ENCODE results near the gene HDAC7. TPM values are rescaled to one million over a fixed set of nuclear protein-coding genes. Genes with fewer than 3 reads are reported as not detected.

HDAC7 gene
- total and polyA plus RNA-seq, 2 donors from 2014 or later = 35.0 to 132 TPM

DNA sequence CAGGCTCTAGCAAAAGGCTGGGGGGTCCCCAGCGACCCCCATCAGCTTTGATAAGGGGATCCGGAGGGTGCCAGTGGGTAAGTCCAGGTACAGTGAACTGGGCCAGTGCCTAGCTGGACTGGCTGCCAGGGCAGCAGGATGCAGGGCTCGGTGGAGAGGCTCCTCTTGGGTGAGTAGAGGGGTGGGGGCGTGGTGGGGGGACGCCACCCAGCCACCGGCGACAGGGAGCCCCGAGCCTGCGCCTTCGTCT, 61.2 kb downstream of the HDAC7 start:
- Histone ChIP-seq H3K36me3 (ENCODE audit: control insufficient read depth in 2 of 3, insufficient read depth in 3 of 3, low read length in 3 of 3) (peaks cover 0 to 12% (median 2%) of the 10 kb centered on the region in 3 donors), H3K9ac (ENCODE audit: low read length in 3 of 3) (peak overlapping the region in 2 of 3 donors; percentile 57 to 76), H3K4me1 (ENCODE audit: control insufficient read depth in 2 of 3, insufficient read depth in 2 of 3, low read depth in 1 of 3, low read length in 3 of 3) (peaks cover 12 to 53% (median 52%) of the 10 kb centered on the region in 3 donors), H3K9me3 (ENCODE audit: control insufficient read depth in 2 of 3, insufficient read depth in 1 of 3, low read length in 3 of 3) (no peaks in the 10 kb centered on the region), H3K27ac (ENCODE audit: low read depth in 2 of 2, low read length in 2 of 2) (peak overlapping the region; percentile 81 to 92), H3K4me3 (ENCODE audit: low read length in 3 of 3) (peak overlapping the region; percentile 53 to 73 (median 54)), H3K27me3 (ENCODE audit: control insufficient read depth, insufficient read depth, low read length) (no peaks in the 10 kb centered on the region)
- FAIRE-seq = no peak
- DNase-seq = peak in 1 of 5 donors; percentile 34
- intact Hi-C loops (cut with DNase I) = no loop called here
- TF ChIP-seq, protein P1, sequence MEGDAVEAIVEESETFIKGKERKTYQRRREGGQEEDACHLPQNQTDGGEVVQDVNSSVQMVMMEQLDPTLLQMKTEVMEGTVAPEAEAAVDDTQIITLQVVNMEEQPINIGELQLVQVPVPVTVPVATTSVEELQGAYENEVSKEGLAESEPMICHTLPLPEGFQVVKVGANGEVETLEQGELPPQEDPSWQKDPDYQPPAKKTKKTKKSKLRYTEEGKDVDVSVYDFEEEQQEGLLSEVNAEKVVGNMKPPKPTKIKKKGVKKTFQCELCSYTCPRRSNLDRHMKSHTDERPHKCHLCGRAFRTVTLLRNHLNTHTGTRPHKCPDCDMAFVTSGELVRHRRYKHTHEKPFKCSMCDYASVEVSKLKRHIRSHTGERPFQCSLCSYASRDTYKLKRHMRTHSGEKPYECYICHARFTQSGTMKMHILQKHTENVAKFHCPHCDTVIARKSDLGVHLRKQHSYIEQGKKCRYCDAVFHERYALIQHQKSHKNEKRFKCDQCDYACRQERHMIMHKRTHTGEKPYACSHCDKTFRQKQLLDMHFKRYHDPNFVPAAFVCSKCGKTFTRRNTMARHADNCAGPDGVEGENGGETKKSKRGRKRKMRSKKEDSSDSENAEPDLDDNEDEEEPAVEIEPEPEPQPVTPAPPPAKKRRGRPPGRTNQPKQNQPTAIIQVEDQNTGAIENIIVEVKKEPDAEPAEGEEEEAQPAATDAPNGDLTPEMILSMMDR (IDR thresholded peaks at IDR 0.05; ENCODE audit: borderline replicate concordance, extremely low read depth, insufficient read depth) = no peak

DNA sequence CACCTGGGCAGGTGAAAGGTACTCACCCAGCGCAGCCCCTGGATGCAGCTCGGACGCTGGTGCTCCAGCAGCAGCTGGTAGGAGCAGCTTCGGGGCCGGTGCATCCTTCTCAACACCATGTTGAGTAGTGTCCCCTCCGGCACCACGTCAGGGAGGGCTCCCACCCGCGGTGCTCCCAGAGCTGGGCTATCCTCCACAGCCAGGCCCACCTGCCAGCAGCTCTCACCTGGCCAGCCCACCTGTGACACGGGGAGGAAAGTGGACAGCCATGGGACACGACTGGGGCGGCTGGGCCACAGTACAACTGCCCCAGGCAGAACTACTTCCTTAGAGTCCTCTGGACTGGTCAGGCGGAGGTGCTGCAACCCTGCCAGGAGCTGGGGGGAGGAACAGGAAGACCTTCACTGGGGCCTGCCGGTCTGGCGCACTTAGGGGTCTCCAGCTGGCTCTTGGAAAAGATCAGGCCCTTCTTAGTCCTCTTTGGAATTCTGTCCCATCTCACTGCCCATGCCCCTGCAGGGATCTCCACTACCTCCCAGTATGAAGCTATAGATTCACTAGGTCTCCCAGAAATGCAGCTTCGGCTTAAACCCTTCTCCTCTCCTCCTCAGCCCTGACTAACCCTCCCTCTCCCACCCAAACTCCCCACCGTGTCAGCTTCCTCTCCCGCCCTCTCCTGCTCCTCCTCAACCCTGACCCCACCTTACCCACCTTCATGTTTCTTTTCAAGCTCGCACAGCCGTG, 61.7 kb downstream of the HDAC7 start:
- peak in 4 of 5 donors; percentile 54 to 89 (median 64) for DNase-seq
- Histone ChIP-seq H3K4me1 (ENCODE audit: control insufficient read depth in 2 of 3, insufficient read depth in 2 of 3, low read depth in 1 of 3, low read length in 3 of 3) (peaks cover 9 to 54% (median 52%) of the 10 kb centered on the region in 3 donors), H3K9ac (ENCODE audit: low read length in 3 of 3) (peak overlapping the region; percentile 13 to 76 (median 57)), H3K27ac (ENCODE audit: low read depth in 2 of 2, low read length in 2 of 2) (peak overlapping the region; percentile 81 to 92), H3K36me3 (ENCODE audit: control insufficient read depth in 2 of 3, insufficient read depth in 3 of 3, low read length in 3 of 3) (peaks cover 0 to 12% (median 2%) of the 10 kb centered on the region in 3 donors), H3K4me3 (ENCODE audit: low read length in 3 of 3) (peak overlapping the region; percentile 53 to 73 (median 54)), H3K9me3 (ENCODE audit: control insufficient read depth in 2 of 3, insufficient read depth in 1 of 3, low read length in 3 of 3) (no peaks in the 10 kb centered on the region), H3K27me3 (ENCODE audit: control insufficient read depth, insufficient read depth, low read length) (no peaks in the 10 kb centered on the region)
- intact Hi-C loops (cut with DNase I) = no loop called here
- TF ChIP-seq, protein P1 (IDR thresholded peaks at IDR 0.05; ENCODE audit: borderline replicate concordance, extremely low read depth, insufficient read depth) = no peak
- FAIRE-seq = no peak

DNA sequence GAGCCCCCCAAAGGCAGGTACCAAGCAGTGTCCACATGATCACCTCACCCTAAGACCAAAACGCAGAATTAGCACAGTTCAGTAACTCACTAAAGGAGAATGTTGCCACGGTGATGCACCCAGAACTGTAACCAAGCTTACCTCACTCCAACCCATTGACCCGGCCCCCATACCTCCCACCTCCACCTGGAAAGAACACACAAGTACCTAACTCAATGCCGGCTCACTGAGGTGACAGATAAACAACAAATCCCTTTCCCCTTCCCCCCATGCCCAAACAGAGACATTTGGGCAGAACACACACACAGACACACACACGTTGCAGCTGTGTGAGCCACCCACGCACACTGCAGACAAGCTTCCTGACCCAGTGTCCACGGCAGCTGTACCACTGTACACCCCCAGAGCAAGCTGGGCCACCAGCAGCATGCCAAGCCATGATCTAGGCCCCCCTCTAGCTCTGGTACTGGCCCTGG, 62.3 kb downstream of the HDAC7 start:
- peaks cover 7 to 53% (median 50%) of the 10 kb centered on the region in 3 donors for H3K4me1 ChIP-seq (ENCODE audit: control insufficient read depth in 2 of 3, insufficient read depth in 2 of 3, low read depth in 1 of 3, low read length in 3 of 3)
- H3K9ac ChIP-seq (ENCODE audit: low read length in 3 of 3) = peak overlapping the region; percentile 13 to 76 (median 57)
- intact Hi-C loops (cut with DNase I) = no loop called here

More for the DNA sequence above, 62.3 kb downstream of the HDAC7 start:
- H3K27ac ChIP-seq (ENCODE audit: low read depth in 2 of 2, low read length in 2 of 2) = peak overlapping the region; percentile 81 to 92
- H3K9me3 ChIP-seq (ENCODE audit: control insufficient read depth in 2 of 3, insufficient read depth in 1 of 3, low read length in 3 of 3) = no peaks in the 10 kb centered on the region
- peaks cover 0 to 12% (median 2%) of the 10 kb centered on the region in 3 donors for H3K36me3 ChIP-seq (ENCODE audit: control insufficient read depth in 2 of 3, insufficient read depth in 3 of 3, low read length in 3 of 3)
- TF ChIP-seq, protein P1 (IDR thresholded peaks at IDR 0.05; ENCODE audit: borderline replicate concordance, extremely low read depth, insufficient read depth) = no peak
- no peak for FAIRE-seq
- H3K4me3 ChIP-seq (ENCODE audit: low read length in 3 of 3) = peak overlapping the region; percentile 21 to 73 (median 54)
- no peaks in the 10 kb centered on the region for H3K27me3 ChIP-seq (ENCODE audit: control insufficient read depth, insufficient read depth, low read length)
- no peak for DNase-seq

Data from kidney (tissue), 14 donors.